ENCODE measurements around the gene SLC6A12.

DNA sequence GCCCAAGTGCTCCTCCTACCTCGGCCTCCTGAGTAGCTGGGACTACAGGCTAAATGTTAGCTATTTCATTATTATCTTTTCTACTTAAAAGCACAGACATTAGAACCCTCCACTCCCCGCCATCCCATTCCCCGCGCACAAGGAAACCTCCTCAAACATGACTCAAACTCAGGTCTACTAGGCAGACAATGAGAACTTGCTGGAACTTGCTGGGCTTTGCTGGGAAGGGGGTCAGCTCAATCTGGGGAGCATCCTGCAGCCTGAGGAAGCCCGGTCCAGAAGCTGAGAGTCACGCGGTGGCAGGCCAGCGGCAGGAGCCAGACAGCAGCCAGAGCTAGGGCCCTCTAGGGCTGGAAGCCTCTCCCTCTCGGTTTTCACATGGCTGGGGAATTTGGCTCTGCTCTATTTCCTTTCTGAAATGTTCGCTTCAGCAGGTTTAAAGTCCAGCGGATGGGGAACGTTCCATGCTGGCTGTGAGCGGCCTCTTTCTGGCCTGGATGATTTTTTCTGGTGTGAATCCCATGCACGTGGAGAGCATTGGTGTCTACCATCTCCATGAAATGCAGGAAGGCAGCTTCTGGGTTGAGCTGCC lies 68.5 kb downstream of the SLC6A12 start:
- TF ChIP-seq POLR2AphosphoS5 (IDR thresholded peaks at IDR 0.05): no peak
- TF ChIP-seq, protein P1, sequence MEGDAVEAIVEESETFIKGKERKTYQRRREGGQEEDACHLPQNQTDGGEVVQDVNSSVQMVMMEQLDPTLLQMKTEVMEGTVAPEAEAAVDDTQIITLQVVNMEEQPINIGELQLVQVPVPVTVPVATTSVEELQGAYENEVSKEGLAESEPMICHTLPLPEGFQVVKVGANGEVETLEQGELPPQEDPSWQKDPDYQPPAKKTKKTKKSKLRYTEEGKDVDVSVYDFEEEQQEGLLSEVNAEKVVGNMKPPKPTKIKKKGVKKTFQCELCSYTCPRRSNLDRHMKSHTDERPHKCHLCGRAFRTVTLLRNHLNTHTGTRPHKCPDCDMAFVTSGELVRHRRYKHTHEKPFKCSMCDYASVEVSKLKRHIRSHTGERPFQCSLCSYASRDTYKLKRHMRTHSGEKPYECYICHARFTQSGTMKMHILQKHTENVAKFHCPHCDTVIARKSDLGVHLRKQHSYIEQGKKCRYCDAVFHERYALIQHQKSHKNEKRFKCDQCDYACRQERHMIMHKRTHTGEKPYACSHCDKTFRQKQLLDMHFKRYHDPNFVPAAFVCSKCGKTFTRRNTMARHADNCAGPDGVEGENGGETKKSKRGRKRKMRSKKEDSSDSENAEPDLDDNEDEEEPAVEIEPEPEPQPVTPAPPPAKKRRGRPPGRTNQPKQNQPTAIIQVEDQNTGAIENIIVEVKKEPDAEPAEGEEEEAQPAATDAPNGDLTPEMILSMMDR (IDR thresholded peaks at IDR 0.05; ENCODE audit: poor library complexity, severe bottlenecking): no peak
- no peak for TF ChIP-seq RAD21 (conservative IDR thresholded peaks at IDR 0.05)
- no peak for TF ChIP-seq SMC3 (conservative IDR thresholded peaks at IDR 0.05; ENCODE audit: poor library complexity)
- TF ChIP-seq EP300 (conservative IDR thresholded peaks at IDR 0.05; ENCODE audit: poor library complexity, severe bottlenecking): no peak
- TF ChIP-seq EZH2 (IDR thresholded peaks at IDR 0.05; ENCODE audit: borderline replicate concordance, insufficient read depth, low read length, poor library complexity, severe bottlenecking): no peak
- no peak for TF ChIP-seq REST (IDR thresholded peaks at IDR 0.05; ENCODE audit: borderline replicate concordance)
- TF ChIP-seq MXI1 (conservative IDR thresholded peaks at IDR 0.05; ENCODE audit: poor library complexity, severe bottlenecking): no peak
